ENCODE data around the gene CREB3L1. TPM values are rescaled to one million over a fixed set of nuclear protein-coding genes. Genes with fewer than 3 reads are reported as not detected.

CREB3L1 gene
- total and polyA plus RNA-seq, 2 of the 13 experiments (the other 11 are each of a cell fraction or from before 2014, with no cell fraction given): not detected

- TF ChIP-seq ZC3H13 (CRISPR knock-in tag; IDR thresholded peaks at IDR 0.05): no peak
- TF ChIP-seq PCBP2 (optimal IDR thresholded peaks at IDR 0.05; ENCODE audit: low read depth, low read length, poor library complexity, severe bottlenecking): no peak
- TF ChIP-seq HNRNPK (IDR thresholded peaks at IDR 0.05; ENCODE audit: low read depth, low read length, poor library complexity, severe bottlenecking): no peak
- no peak for TF ChIP-seq PRPF4 (IDR thresholded peaks at IDR 0.05; ENCODE audit: low read depth, low read length, poor library complexity, severe bottlenecking)
- TF ChIP-seq, protein P1, sequence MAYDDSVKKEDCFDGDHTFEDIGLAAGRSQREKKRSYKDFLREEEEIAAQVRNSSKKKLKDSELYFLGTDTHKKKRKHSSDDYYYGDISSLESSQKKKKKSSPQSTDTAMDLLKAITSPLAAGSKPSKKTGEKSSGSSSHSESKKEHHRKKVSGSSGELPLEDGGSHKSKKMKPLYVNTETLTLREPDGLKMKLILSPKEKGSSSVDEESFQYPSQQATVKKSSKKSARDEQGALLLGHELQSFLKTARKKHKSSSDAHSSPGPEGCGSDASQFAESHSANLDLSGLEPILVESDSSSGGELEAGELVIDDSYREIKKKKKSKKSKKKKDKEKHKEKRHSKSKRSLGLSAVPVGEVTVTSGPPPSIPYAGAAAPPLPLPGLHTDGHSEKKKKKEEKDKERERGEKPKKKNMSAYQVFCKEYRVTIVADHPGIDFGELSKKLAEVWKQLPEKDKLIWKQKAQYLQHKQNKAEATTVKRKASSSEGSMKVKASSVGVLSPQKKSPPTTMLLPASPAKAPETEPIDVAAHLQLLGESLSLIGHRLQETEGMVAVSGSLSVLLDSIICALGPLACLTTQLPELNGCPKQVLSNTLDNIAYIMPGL (CRISPR knock-in tag; IDR thresholded peaks at IDR 0.05; ENCODE audit: borderline replicate concordance in 1 of 2, low read depth in 1 of 2): peak; percentile 31 to 77; a peak in 2 of 4 replicates
- no peak for TF ChIP-seq ZNF639 (CRISPR knock-in tag; conservative IDR thresholded peaks at IDR 0.05)
- no peak for TF ChIP-seq ZBTB20 (CRISPR knock-in tag; IDR thresholded peaks at IDR 0.05; ENCODE audit: borderline replicate concordance, low read depth)
- no peak for TF ChIP-seq SRSF1 (optimal IDR thresholded peaks at IDR 0.05; ENCODE audit: low read depth, low read length)
- TF ChIP-seq, protein P2, sequence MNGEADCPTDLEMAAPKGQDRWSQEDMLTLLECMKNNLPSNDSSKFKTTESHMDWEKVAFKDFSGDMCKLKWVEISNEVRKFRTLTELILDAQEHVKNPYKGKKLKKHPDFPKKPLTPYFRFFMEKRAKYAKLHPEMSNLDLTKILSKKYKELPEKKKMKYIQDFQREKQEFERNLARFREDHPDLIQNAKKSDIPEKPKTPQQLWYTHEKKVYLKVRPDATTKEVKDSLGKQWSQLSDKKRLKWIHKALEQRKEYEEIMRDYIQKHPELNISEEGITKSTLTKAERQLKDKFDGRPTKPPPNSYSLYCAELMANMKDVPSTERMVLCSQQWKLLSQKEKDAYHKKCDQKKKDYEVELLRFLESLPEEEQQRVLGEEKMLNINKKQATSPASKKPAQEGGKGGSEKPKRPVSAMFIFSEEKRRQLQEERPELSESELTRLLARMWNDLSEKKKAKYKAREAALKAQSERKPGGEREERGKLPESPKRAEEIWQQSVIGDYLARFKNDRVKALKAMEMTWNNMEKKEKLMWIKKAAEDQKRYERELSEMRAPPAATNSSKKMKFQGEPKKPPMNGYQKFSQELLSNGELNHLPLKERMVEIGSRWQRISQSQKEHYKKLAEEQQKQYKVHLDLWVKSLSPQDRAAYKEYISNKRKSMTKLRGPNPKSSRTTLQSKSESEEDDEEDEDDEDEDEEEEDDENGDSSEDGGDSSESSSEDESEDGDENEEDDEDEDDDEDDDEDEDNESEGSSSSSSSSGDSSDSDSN (CRISPR knock-in tag; IDR thresholded peaks at IDR 0.05): peak; percentile 84
- peak; percentile 74; the same call in 1 of the 2 replicates for TF ChIP-seq ZNF556 (CRISPR knock-in tag; IDR thresholded peaks at IDR 0.05; ENCODE audit: borderline replicate concordance)
- TF ChIP-seq SMAD3 (CRISPR knock-in tag; IDR thresholded peaks at IDR 0.05): 0 out of 2 replicates have a peak, but pooled peaks have one; percentile 66
- TF ChIP-seq CSRNP2 (CRISPR knock-in tag; conservative IDR thresholded peaks at IDR 0.05; ENCODE audit: low read depth): no peak
- peak; percentile 47 for TF ChIP-seq HDAC1 (CRISPR knock-in tag; IDR thresholded peaks at IDR 0.05)
- no peak; the same call in 1 of the 2 replicates for TF ChIP-seq TSC22D2 (CRISPR knock-in tag; IDR thresholded peaks at IDR 0.05; ENCODE audit: borderline replicate concordance)
- TF ChIP-seq SIN3B (IDR thresholded peaks at IDR 0.05; ENCODE audit: low read length): no peak
- 0 out of 2 replicates have a peak, but pooled peaks have one; percentile 58 for TF ChIP-seq ZNF674 (CRISPR knock-in tag; IDR thresholded peaks at IDR 0.05; ENCODE audit: low read depth)
- TF ChIP-seq ZNF574 (CRISPR knock-in tag; IDR thresholded peaks at IDR 0.05): peak; percentile 53
These were observed 34.3 kb upstream of the CREB3L1 start (continued) for GRCh38 chr11:46242952-46243795.
